ENCODE measurements around the gene TMEM132D.

GRCh38 chr12:129459886-129460285, 443.9 kb downstream of the TMEM132D start:
- TF ChIP-seq GTF2F1 (IDR thresholded peaks at IDR 0.05; ENCODE audit: borderline replicate concordance, low read depth, low read length) (no peak), EZH2 (IDR thresholded peaks at IDR 0.05; ENCODE audit: low read depth, low read length, severe bottlenecking) (no peak), CTCF (IDR thresholded peaks at IDR 0.05; ENCODE audit: control extremely low read depth in 1 of 3, insufficient read depth in 1 of 3, low read depth in 1 of 3, low read length in 3 of 3) (no peak), USF2 (IDR thresholded peaks at IDR 0.05; ENCODE audit: low read length) (no peak), EGR1 (IDR thresholded peaks at IDR 0.05; ENCODE audit: borderline replicate concordance, low read depth, low read length) (no peak), JUND (IDR thresholded peaks at IDR 0.05; ENCODE audit: low read length) (no peak), POLR2A (IDR thresholded peaks at IDR 0.05; ENCODE audit: control extremely low read depth in 1 of 2, low read depth in 2 of 2, low read length in 2 of 2) (no peak), EP300 (IDR thresholded peaks at IDR 0.05; ENCODE audit: borderline replicate concordance in 1 of 2, low read depth in 2 of 2, low read length in 2 of 2) (no peak), BACH1 (IDR thresholded peaks at IDR 0.05; ENCODE audit: low read length) (no peak), POLR2AphosphoS5 (IDR thresholded peaks at IDR 0.05; ENCODE audit: low read depth, low read length) (no peak), SIN3A (conservative IDR thresholded peaks at IDR 0.05 in 1 of 2, IDR thresholded peaks at IDR 0.05 in 1 of 2; ENCODE audit: low read depth in 1 of 2, low read length in 2 of 2) (no peak)

Data from H1 (cell line).